ENCODE measurements around the gene SUPT3H.

Gene SUPT3H

GRCh38 chr6:44851176-44851575, 526.6 kb downstream of the SUPT3H start:
- H3K27me3 ChIP-seq (ENCODE audit: control insufficient read depth, insufficient read depth, low read length, poor library complexity, severe bottlenecking), result no peaks in the 10 kb centered on the region

GRCh38 chr6:44850312-44850711, 527.4 kb downstream of the SUPT3H start:
- Histone ChIP-seq H3K36me3 (ENCODE audit: control insufficient read depth, insufficient read depth, low read length) (no peaks in the 10 kb centered on the region), H3K4me3 (ENCODE audit: insufficient read depth, low read depth, low read length) (no peak overlapping the region), H3K9me3 (ENCODE audit: control insufficient read depth, low read length) (no peaks in the 10 kb centered on the region), H3K4me1 (ENCODE audit: control insufficient read depth, insufficient read depth, low read length) (no peaks in the 10 kb centered on the region), H3K27ac (ENCODE audit: insufficient read depth, low read depth, low read length, poor library complexity, severe bottlenecking) (no peak overlapping the region), H3K27me3 (ENCODE audit: control insufficient read depth, insufficient read depth, low read length, poor library complexity, severe bottlenecking) (no peaks in the 10 kb centered on the region)

More at GRCh38 chr6:44851176-44851575, 526.6 kb downstream of the SUPT3H start:
- H3K36me3 ChIP-seq (ENCODE audit: control insufficient read depth, insufficient read depth, low read length), result no peaks in the 10 kb centered on the region
- no peaks in the 10 kb centered on the region for H3K9me3 ChIP-seq (ENCODE audit: control insufficient read depth, low read length)
- H3K4me1 ChIP-seq (ENCODE audit: control insufficient read depth, insufficient read depth, low read length), result no peaks in the 10 kb centered on the region
- H3K4me3 ChIP-seq (ENCODE audit: insufficient read depth, low read depth, low read length), result no peak overlapping the region
- 86 to 90% methylated on average over 1 of the region's 1 CpG for WGBS, 2 experiments
- no peak overlapping the region for H3K27ac ChIP-seq (ENCODE audit: insufficient read depth, low read depth, low read length, poor library complexity, severe bottlenecking)

GRCh38 chr6:44849806-44850205, 527.9 kb downstream of the SUPT3H start:
- Histone ChIP-seq H3K9me3 (ENCODE audit: control insufficient read depth, low read length) (no peaks in the 10 kb centered on the region), H3K36me3 (ENCODE audit: control insufficient read depth, insufficient read depth, low read length) (no peaks in the 10 kb centered on the region), H3K27me3 (ENCODE audit: control insufficient read depth, insufficient read depth, low read length, poor library complexity, severe bottlenecking) (no peaks in the 10 kb centered on the region), H3K27ac (ENCODE audit: insufficient read depth, low read depth, low read length, poor library complexity, severe bottlenecking) (no peak overlapping the region), H3K4me3 (ENCODE audit: insufficient read depth, low read depth, low read length) (no peak overlapping the region), H3K4me1 (ENCODE audit: control insufficient read depth, insufficient read depth, low read length) (no peaks in the 10 kb centered on the region)
- 100% methylated on average over 1 of the region's 1 CpG for WGBS, 2 experiments

GRCh38 chr6:44843734-44844133, 534.0 kb downstream of the SUPT3H start:
- Histone ChIP-seq H3K27me3 (ENCODE audit: control insufficient read depth, insufficient read depth, low read length, poor library complexity, severe bottlenecking) (no peaks in the 10 kb centered on the region), H3K9me3 (ENCODE audit: control insufficient read depth, low read length) (no peaks in the 10 kb centered on the region), H3K27ac (ENCODE audit: insufficient read depth, low read depth, low read length, poor library complexity, severe bottlenecking) (no peak overlapping the region), H3K4me1 (ENCODE audit: control insufficient read depth, insufficient read depth, low read length) (no peaks in the 10 kb centered on the region), H3K4me3 (ENCODE audit: insufficient read depth, low read depth, low read length) (no peak overlapping the region), H3K36me3 (ENCODE audit: control insufficient read depth, insufficient read depth, low read length) (no peaks in the 10 kb centered on the region)
- 72 to 90% methylated on average over 2 to 3 of the region's 3 CpGs for WGBS, 2 experiments

GRCh38 chr6:44842616-44843015, 535.1 kb downstream of the SUPT3H start:
- no peaks in the 10 kb centered on the region for H3K9me3 ChIP-seq (ENCODE audit: control insufficient read depth, low read length)
- no peaks in the 10 kb centered on the region for H3K36me3 ChIP-seq (ENCODE audit: control insufficient read depth, insufficient read depth, low read length)
- H3K27ac ChIP-seq (ENCODE audit: insufficient read depth, low read depth, low read length, poor library complexity, severe bottlenecking), result no peak overlapping the region
- no peak overlapping the region for H3K4me3 ChIP-seq (ENCODE audit: insufficient read depth, low read depth, low read length)
- H3K4me1 ChIP-seq (ENCODE audit: control insufficient read depth, insufficient read depth, low read length), result no peaks in the 10 kb centered on the region
- 92 to 95% methylated on average over 3 of the region's 3 CpGs for WGBS, 2 experiments
- H3K27me3 ChIP-seq (ENCODE audit: control insufficient read depth, insufficient read depth, low read length, poor library complexity, severe bottlenecking), result no peaks in the 10 kb centered on the region

GRCh38 chr6:44841829-44842228, 535.9 kb downstream of the SUPT3H start:
- WGBS, 2 experiments, result 89 to 100% methylated on average over 1 of the region's 1 CpG
- no peaks in the 10 kb centered on the region for H3K4me1 ChIP-seq (ENCODE audit: control insufficient read depth, insufficient read depth, low read length)
- H3K9me3 ChIP-seq (ENCODE audit: control insufficient read depth, low read length), result no peaks in the 10 kb centered on the region
- H3K27me3 ChIP-seq (ENCODE audit: control insufficient read depth, insufficient read depth, low read length, poor library complexity, severe bottlenecking), result no peaks in the 10 kb centered on the region
- no peak overlapping the region for H3K4me3 ChIP-seq (ENCODE audit: insufficient read depth, low read depth, low read length)
- no peaks in the 10 kb centered on the region for H3K36me3 ChIP-seq (ENCODE audit: control insufficient read depth, insufficient read depth, low read length)
- no peak overlapping the region for H3K27ac ChIP-seq (ENCODE audit: insufficient read depth, low read depth, low read length, poor library complexity, severe bottlenecking)

GRCh38 chr6:44837741-44838140, 540.0 kb downstream of the SUPT3H start:
- H3K27me3 ChIP-seq (ENCODE audit: control insufficient read depth, insufficient read depth, low read length, poor library complexity, severe bottlenecking), result no peaks in the 10 kb centered on the region
- no peak overlapping the region for H3K4me3 ChIP-seq (ENCODE audit: insufficient read depth, low read depth, low read length)
- H3K36me3 ChIP-seq (ENCODE audit: control insufficient read depth, insufficient read depth, low read length), result no peaks in the 10 kb centered on the region
- H3K27ac ChIP-seq (ENCODE audit: insufficient read depth, low read depth, low read length, poor library complexity, severe bottlenecking), result no peak overlapping the region
- no peaks in the 10 kb centered on the region for H3K4me1 ChIP-seq (ENCODE audit: control insufficient read depth, insufficient read depth, low read length)
- H3K9me3 ChIP-seq (ENCODE audit: control insufficient read depth, low read length), result no peaks in the 10 kb centered on the region
- WGBS, 2 experiments, result 86 to 100% methylated on average over 1 of the region's 1 CpG

- Histone ChIP-seq H3K9me3 (ENCODE audit: control insufficient read depth, low read length) (no peaks in the 10 kb centered on the region), H3K4me1 (ENCODE audit: control insufficient read depth, insufficient read depth, low read length) (no peaks in the 10 kb centered on the region), H3K27ac (ENCODE audit: insufficient read depth, low read depth, low read length, poor library complexity, severe bottlenecking) (no peak overlapping the region)
Observed at GRCh38 chr6:44837255-44837654, 540.5 kb downstream of the SUPT3H start.

GRCh38 chr6:44833248-44833647, 544.5 kb downstream of the SUPT3H start:
- no peak overlapping the region for H3K27ac ChIP-seq (ENCODE audit: insufficient read depth, low read depth, low read length, poor library complexity, severe bottlenecking)

More at GRCh38 chr6:44837255-44837654, 540.5 kb downstream of the SUPT3H start:
- Histone ChIP-seq H3K36me3 (ENCODE audit: control insufficient read depth, insufficient read depth, low read length) (no peaks in the 10 kb centered on the region), H3K27me3 (ENCODE audit: control insufficient read depth, insufficient read depth, low read length, poor library complexity, severe bottlenecking) (no peaks in the 10 kb centered on the region), H3K4me3 (ENCODE audit: insufficient read depth, low read depth, low read length) (no peak overlapping the region)

GRCh38 chr6:44831002-44831610, 546.6 kb downstream of the SUPT3H start:
- H3K27me3 ChIP-seq (ENCODE audit: control insufficient read depth, insufficient read depth, low read length, poor library complexity, severe bottlenecking), result no peaks in the 10 kb centered on the region
- WGBS, 2 experiments, result 78 to 85% methylated on average over 3 of the region's 3 CpGs
- no peaks in the 10 kb centered on the region for H3K36me3 ChIP-seq (ENCODE audit: control insufficient read depth, insufficient read depth, low read length)
- H3K27ac ChIP-seq (ENCODE audit: insufficient read depth, low read depth, low read length, poor library complexity, severe bottlenecking), result peak overlapping the region; percentile 9
- H3K9me3 ChIP-seq (ENCODE audit: control insufficient read depth, low read length), result no peaks in the 10 kb centered on the region
- no peaks in the 10 kb centered on the region for H3K4me1 ChIP-seq (ENCODE audit: control insufficient read depth, insufficient read depth, low read length)
- no peak overlapping the region for H3K4me3 ChIP-seq (ENCODE audit: insufficient read depth, low read depth, low read length)

More at GRCh38 chr6:44833248-44833647, 544.5 kb downstream of the SUPT3H start:
- Histone ChIP-seq H3K27me3 (ENCODE audit: control insufficient read depth, insufficient read depth, low read length, poor library complexity, severe bottlenecking) (no peaks in the 10 kb centered on the region), H3K36me3 (ENCODE audit: control insufficient read depth, insufficient read depth, low read length) (no peaks in the 10 kb centered on the region), H3K4me1 (ENCODE audit: control insufficient read depth, insufficient read depth, low read length) (no peaks in the 10 kb centered on the region), H3K4me3 (ENCODE audit: insufficient read depth, low read depth, low read length) (no peak overlapping the region), H3K9me3 (ENCODE audit: control insufficient read depth, low read length) (no peaks in the 10 kb centered on the region)
- 88% methylated on average over 1 of the region's 1 CpG; no CpG with 5 or more reads in 1 of the 2 experiments for WGBS, 2 experiments

GRCh38 chr6:44829836-44830235, 547.9 kb downstream of the SUPT3H start:
- Histone ChIP-seq H3K4me1 (ENCODE audit: control insufficient read depth, insufficient read depth, low read length) (no peaks in the 10 kb centered on the region), H3K36me3 (ENCODE audit: control insufficient read depth, insufficient read depth, low read length) (no peaks in the 10 kb centered on the region), H3K27ac (ENCODE audit: insufficient read depth, low read depth, low read length, poor library complexity, severe bottlenecking) (no peak overlapping the region), H3K4me3 (ENCODE audit: insufficient read depth, low read depth, low read length) (no peak overlapping the region), H3K9me3 (ENCODE audit: control insufficient read depth, low read length) (no peaks in the 10 kb centered on the region), H3K27me3 (ENCODE audit: control insufficient read depth, insufficient read depth, low read length, poor library complexity, severe bottlenecking) (no peaks in the 10 kb centered on the region)
- WGBS, 2 experiments, result 86 to 91% methylated on average over 1 to 2 of the region's 2 CpGs
